GM21529 (cell line): ENCODE results near the gene GMFB.
A peak's percentile ranks its signal among the peaks of the same experiment; 100 is the strongest.

Source experiments
- ATAC-seq: cut with Tn5 transposase; IDR thresholded peaks from one replicate; pipeline ENCODE4 v1.9.1; 2021; ENCODE audit not compliant: unreplicated experiment

The GMFB gene

GRCh38 chr14:54488646-54489317 is at the start of gene GMFB:
Gene GMFB, minus strand, starts transcription at chr14:54488980. Its CDS starts 53 bp downstream, at chr14:54488927.
- ATAC-seq = peak; percentile 91

GRCh38 chr14:54538055-54538454 is 49.3 kb upstream of the GMFB start:
- no peak for ATAC-seq

GRCh38 chr14:54537651-54538050 is 48.9 kb upstream of the GMFB start:
- no peak for ATAC-seq

- no peak for ATAC-seq
These were observed 46.9 kb upstream of the GMFB start for GRCh38 chr14:54535646-54536045.

DNA sequence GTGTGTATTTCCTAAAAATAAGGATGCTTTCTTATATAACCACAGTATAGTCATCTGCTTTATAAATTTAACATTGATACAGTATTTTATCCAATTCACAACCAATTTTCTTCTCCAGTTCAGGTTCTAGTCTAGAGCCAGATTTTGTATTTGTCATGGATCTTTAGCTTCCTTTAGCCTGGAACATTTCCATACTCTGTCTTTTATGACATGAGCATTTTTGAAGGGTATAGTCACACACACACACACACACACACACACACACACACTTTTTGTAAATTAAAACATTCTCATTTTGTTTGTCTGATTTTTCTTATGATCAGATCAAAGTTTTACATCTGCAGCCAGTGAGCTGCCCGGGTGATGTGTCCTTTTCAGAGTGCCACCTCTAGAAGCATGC is 46.3 kb upstream of the GMFB start:
- no peak for ATAC-seq

- ATAC-seq = peak; percentile 10
These were observed 44.3 kb upstream of the GMFB start for GRCh38 chr14:54533100-54533499.

- ATAC-seq = peak; percentile 94
These were observed 43.6 kb upstream of the GMFB start for GRCh38 chr14:54532111-54533012.

- no peak for ATAC-seq
These were observed 41.0 kb upstream of the GMFB start for GRCh38 chr14:54529811-54530210.

DNA sequence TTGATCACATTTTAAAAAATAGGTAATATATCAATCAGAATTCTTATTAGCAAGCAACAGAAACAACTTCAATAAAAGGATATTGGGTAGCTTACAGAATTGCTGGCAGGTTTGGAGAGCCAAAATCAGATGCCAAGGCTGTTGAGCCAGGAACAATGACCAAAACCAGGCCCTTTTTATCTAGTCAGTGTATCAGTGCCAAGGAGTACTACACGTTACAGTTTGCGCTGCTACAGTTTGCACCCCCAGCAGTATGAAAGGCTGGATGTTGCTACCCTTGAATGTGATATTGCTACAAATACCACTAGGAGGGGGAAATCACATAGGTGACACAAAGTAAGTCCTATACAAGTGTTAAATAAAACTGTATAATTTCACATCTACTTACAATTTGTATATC is 40.2 kb upstream of the GMFB start:
- ATAC-seq = no peak

GRCh38 chr14:54524410-54524809 is 35.6 kb upstream of the GMFB start:
- ATAC-seq = no peak

- no peak for ATAC-seq
These were observed 27.9 kb upstream of the GMFB start for GRCh38 chr14:54516709-54517108.

- ATAC-seq = no peak
These were observed 26.9 kb upstream of the GMFB start for GRCh38 chr14:54515670-54516069.

DNA sequence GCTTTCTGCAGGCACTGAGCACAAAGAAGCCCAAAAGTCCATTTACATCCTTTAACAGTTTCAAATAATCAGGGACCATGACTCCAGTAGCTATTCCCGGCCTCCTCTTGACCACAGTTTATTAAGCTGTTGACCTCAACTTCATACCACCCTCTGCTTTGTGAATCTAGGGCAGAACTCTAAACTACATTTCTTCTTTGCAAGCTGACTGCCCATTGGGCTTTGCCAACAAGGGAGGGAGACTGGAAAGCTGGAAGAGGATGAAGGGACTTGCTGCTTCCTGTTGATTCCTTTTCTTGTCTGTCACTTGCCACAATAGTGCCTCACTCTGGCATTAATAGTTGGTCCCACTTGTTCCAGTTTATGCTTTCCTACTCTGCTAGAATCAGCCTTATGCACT is 23.6 kb upstream of the GMFB start:
- no peak for ATAC-seq

GRCh38 chr14:54509546-54510501 is 21.0 kb upstream of the GMFB start, which contains the start of gene CGRRF1:
Gene CGRRF1, plus strand, starts transcription at chr14:54509906. Its CDS starts 54 bp downstream, at chr14:54509960.
- ATAC-seq = peak; percentile 97

- ATAC-seq = no peak
These were observed 14.7 kb upstream of the GMFB start for GRCh38 chr14:54503486-54503885.

DNA sequence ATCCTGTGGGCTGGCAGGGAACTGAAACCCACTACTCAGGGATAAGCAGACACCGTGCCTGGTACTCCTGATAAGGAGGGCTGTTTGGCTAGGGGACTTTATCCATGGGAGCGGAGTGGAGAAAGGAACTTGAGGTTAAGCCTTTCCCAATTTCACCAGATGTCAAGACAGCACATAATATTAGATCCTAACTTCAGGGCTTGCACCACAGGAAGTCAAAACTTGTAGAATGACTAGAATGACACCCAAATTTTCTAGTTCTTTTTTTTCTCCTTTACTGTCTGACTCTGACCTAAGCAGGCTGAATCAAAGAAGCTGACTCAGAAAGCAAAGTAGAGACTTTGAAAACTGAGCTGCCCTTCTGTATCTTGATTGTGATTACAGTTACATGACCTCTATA is 13.8 kb upstream of the GMFB start:
- ATAC-seq = no peak

GRCh38 chr14:54501480-54501879 is 12.7 kb upstream of the GMFB start:
- no peak for ATAC-seq

- no peak for ATAC-seq
These were observed 12.0 kb upstream of the GMFB start for GRCh38 chr14:54500744-54501143.

- no peak for ATAC-seq
These were observed 9.8 kb upstream of the GMFB start for GRCh38 chr14:54498579-54498978.

- ATAC-seq = no peak
These were observed 9.3 kb upstream of the GMFB start for GRCh38 chr14:54498095-54498531.

GRCh38 chr14:54497224-54497623 is 8.4 kb upstream of the GMFB start:
- no peak for ATAC-seq
